HG02623 (cell line): ENCODE results near the gene WDR20.

Source experiments
- ATAC-seq: cut with Tn5 transposase; IDR thresholded peaks from one replicate; pipeline ENCODE4 v1.9.1; 2021; ENCODE audit warnings: moderate library complexity; ENCODE audit not compliant: unreplicated experiment

Gene WDR20

DNA sequence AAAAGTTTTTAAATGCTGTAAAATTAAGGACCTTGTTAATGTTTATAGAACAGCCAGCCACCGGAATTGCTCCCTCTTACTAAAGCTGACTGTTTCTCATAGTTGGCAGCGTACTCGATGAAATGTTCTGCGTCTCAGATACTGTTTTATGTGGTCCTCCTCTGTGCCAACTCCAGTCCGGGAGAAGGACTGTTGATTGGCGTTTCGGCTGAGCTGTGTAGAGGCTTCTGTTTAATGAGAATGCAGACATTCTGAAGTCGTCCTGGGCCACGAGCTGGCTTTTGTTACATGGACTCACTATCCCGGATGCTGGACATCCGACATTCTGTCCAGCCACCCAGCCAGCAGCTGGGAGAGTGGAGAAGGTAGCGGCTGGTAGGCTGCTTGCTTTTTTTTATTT, 75.4 kb downstream of the WDR20 start:
- ATAC-seq, result no peak

DNA sequence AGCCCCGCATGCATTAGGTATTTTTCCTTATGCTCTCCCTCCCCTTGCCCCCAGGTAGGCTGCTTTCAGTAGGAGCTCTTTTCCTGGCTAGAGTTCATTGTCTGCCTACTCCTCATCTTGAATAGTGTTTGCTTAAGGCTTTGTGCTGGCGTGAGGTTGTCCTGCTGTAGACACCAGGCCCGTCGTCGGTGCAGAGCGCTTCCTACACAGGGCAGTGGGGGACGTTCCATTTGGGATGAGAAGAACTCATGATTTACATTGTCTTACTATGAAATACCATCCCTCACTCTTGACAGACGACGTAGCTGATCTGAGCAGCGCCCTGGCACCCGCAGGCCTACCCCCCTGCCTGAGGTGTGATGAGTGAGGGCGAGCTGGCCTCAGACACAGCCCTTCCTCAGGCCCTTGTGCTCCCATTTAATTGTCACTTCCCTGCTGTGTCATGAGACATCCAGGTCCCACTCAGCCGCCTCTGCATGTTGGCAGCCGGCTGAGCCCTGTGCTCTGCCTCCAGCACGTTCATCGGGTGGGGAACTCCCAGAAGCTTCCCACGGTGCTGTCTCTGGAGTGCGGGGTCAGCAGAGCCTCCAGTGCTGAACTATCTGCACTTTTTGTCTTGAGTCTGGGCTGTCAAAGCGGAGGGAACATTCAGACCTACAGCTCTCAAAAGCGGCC, 76.0 kb downstream of the WDR20 start:
- no peak for ATAC-seq

DNA sequence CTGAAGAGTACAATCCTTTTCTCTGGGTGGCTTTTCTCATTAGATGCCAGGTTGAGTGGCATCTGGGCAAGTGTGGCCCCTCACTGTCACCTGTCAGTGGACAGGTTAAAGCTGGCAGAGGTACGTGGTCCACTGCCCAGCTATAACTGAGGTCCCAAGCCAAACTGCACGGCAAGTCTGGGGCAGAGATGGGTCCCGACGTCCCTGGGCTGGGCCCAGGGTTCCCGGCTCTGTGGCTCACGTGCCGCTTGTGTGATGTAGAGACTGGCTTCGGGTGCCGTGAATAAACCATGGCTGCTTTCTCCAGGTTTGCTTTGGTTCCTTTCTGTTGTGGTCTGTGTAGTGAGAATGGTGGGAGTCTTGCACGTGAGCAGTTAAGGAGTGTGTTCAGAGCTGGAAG, 77.7 kb downstream of the WDR20 start:
- no peak for ATAC-seq

DNA sequence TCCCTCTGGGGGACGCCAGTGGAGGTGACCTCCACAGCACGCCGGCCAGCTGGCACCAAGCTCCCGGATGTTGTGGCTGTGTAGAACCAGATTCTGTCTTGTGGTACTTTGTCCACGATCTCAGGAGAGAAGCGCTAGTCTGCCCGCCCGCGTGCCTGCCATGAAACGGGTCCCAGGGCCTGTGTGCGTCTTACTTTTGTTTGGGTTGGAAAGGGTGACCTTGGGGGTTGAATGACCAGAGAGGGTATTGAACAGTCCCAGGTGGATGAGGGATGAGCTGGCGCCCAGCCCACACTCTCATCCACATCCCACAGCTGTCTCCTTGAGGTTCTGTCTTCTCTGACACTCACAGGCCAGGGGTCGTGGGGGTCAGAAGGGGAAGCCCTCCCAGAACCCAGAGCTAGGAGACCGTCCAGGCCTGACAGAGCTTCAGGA, 78.3 kb downstream of the WDR20 start:
- ATAC-seq, result no peak

DNA sequence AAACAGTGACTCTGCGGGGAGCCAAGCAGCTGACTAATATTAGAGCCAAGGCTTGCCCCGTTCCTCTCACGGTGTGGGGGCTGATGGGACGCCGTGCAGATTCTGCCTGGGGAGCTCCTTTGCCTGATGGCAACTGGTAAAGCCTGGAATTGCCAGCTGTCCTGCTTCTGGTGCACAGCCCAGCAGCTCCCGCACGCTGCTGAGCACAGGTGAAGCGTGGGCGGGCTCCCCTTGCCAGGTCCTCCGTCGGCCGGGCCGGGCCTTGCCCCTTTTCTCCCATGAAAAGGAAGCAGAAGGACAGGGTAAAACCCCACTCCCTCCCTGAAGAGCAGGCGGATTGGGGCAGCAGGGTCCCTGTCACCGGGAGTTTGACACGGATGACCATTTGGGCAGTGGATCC, 79.0 kb downstream of the WDR20 start:
- no peak for ATAC-seq

DNA sequence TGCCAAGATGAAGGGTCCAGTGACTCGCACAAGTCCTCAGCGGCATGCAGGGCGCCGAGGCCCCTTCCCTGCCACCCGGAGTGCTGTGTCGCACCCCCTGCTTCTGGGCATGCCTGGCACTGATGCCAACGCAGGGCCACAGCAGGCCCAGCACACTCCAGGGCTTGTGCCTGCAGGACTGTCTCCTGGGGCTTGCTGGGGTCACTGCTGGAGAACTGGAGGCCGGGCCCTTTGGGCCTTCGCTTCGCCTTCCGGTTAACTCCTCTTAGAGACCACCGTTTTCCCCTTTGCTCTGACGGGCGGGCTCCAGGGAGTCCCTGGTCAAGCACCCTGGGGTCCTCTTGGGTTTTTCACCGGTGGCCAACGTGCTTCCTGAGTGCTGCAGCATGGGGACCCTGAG, 79.6 kb downstream of the WDR20 start:
- no peak for ATAC-seq

DNA sequence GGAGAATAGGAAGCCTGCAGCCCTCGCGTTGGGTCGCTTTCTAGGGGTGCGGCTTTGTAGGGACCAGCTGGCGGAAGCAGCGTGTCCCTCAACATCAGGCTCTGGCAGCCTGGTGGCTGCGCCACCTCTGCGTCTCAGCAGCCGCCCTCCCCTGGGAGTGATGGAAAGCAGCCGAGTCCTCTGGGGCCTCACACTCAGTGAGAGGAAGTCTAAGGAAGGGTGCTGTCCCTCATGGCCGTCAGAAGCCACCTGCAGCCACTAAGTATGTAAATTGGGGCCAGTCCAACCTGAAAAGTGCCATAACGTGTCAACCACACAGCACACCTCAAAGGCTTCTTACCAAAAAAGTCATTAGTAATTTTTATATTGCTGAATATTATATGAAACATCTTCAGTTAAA, 80.3 kb downstream of the WDR20 start:
- peak; percentile 79 for ATAC-seq

DNA sequence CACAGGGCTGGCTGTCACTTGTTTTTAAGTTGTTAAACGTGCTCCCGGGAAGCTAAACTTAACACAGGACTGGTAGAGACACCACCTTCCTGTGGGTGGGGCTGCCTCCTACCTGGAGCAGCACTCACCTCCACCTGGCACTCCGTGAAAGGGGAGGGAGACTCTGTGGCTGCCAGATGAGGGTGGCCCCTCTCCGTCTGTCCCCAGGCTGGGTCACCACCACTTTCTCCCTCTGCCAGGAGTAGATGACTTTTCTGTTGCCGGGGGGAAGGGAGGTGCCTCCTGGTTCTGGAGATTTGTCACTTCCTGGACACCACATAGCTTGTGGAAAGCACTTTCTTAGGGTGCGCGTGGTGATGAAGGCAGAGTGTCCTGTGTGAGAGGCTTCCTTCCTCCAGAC, 81.3 kb downstream of the WDR20 start:
- no peak for ATAC-seq

DNA sequence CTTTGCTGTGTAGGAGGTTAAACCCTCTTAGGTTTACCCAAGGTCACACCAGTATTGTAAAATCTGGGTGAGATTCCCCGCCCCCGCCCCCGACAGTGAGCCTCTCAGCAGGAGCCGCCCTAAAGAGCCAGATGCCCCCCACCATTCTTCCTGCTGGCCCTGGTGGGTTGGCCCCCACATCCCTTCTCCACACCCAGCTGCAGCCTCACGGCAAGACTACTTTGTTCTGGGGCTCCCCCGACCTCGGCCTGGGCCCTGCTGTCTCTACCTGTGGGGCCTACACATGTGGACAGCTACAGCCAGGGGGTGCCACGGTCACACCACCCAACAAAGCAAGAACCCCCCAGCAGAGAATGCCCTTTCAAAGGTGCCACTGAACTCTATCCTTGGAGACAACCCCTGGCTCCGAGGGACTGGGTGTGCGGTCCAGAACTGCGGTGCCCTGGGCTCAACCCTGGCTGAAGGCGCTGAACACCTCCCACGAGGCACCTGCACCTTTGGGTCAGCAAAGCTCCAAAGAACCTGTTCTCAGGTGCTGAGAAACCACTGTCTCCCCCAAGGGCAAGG, 82.4 kb downstream of the WDR20 start:
- no peak for ATAC-seq

DNA sequence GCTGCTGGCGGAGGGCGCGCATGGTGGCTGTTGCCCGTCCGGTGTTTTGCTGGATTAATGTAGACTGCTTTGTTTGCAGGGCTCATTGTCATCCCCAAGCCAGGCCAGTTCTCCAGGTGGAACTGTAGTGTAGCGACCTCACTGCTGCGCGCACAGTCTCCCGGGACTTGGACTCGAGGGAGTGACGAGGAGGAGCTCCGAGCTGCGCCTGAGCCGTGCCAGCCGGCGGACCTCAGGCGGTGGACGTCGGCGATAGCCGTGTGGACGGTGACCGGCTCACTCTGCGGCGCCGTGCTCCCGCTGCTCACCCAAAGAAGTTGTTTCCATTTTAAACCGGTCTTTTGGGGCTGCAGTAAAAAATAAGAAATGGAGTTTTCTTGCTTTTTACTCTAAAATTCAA, 83.1 kb downstream of the WDR20 start:
- no peak for ATAC-seq

DNA sequence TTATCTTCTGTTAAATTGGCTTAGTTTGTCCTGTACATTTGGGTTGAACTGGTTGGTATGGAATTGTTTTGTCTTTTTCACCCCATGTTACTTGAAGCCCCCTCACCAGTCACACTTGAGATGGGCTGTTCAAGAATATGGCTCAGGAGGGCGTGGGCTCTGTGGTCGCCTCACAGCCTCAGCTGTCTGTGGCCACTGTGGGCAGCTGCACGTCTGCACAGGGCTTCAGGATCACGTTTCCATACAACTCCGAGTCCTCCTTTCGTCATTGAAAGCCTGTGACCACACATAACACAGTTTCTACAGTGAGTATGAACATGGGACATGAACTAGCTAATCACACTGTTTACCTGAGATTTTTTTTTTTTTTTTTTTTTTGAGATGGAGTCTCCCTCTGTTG, 84.0 kb downstream of the WDR20 start:
- ATAC-seq, result no peak

DNA sequence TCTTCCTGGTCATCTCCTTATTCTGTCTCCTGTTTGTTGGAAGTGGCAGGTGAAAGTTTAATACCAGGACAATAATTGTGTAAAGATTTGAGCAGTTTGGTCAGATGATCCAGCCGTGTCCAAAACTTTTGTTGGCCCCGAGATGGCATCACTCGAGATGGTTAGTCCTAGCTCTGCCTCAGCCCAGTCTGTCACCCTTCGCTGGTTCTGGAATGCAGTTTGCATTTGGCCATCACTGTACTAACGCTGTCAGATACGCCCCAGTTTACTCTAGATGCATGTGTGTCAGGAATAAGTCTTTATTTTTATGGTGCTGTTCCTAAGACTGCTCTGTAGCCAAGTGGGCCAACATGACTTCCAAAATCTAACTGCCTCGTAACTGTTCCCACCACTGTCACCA, 85.7 kb downstream of the WDR20 start:
- no peak for ATAC-seq

DNA sequence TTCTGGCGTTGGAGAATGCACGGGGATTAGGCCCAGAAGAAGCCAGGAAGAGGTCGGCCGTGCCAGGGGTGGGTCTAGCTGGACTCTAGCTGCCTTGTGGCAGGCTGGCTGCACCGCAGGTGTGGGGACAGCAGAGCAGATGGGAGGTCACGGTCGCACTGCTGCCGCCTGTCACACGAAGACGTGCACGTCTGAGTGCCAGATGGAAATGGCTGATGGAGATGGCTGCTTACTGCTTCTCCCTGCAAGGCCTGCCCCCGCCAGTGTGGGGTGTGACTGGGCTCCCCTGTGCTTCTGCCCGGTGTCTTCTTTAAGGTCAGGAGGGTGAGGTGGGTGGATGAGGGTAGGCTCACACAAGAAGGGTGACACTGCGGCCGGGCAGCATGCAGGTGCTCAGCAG, 86.2 kb downstream of the WDR20 start:
- ATAC-seq, result no peak

DNA sequence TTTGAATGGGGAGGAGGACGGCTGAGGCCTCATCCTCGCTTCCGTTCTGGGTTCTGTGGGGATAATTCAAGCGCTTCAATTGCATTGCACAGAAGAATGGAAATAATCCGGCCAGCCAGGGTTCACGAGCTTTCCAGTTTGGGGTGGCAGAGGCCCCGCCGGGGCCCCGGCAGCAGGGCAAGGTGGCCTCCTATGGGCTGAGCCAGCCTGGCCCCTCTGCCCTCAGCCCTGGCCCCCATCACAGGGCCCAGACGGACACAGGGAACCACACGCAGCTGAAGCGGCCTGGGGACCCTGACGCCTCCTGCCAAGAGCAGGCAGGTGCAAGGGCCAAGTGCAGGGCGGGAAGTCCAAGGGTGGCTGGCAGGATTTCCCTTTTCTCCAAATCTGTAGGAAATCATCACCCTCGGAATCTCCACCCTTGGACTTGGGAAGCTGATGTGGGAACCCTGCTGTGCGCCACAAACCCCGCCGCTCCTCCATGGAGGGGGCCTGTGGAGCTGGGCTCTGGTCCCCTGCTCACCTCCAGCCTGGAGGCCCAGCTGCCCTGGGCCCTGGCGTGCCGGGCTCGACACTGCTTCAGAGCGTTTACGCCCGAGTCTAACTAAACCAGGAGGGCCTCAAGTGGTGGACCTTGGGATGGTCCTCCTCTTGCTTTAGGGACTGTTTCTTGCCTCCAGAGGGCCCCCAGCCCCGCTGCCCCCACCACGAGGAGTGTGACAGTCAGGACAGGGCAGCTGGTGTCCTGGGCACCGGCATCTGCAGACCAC, 86.8 kb downstream of the WDR20 start:
- no peak for ATAC-seq

DNA sequence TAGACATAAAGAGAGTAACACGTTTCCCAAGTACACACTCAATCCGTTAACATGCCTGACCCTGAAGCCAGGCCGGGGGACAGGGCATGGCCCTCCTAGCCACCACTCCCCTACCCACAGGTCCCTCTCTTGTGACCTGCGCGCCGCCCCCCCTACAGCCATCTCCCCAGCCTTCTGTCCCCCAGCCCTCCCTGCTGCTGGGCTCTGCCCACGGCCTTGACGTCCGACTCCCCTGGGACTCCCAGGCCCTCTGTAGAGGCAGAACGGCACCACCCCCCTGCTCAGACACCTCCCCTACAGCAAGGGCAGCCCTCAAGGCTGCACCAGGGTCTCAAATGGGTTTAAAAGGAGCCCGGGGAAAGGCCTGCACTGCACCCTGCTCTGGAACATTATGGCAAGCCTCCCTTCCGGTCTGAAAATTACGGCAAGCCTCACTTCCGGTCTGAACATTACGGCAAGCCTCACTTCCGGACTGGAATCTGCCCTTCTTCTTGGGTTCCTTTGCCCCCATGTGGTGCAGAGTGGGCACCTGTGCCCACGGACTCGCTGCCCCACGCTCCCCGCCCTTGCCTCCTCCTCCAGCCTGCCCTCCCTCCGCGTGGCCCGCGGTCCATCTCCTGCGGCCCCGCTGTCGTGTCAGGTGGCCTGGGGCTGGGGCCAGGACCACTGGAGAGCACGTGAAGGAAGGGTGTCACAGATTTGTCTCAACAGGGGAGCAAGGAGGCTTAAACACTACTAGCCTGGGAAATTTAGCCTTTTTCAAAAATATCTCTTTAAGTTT, 87.7 kb downstream of the WDR20 start:
- no peak for ATAC-seq

DNA sequence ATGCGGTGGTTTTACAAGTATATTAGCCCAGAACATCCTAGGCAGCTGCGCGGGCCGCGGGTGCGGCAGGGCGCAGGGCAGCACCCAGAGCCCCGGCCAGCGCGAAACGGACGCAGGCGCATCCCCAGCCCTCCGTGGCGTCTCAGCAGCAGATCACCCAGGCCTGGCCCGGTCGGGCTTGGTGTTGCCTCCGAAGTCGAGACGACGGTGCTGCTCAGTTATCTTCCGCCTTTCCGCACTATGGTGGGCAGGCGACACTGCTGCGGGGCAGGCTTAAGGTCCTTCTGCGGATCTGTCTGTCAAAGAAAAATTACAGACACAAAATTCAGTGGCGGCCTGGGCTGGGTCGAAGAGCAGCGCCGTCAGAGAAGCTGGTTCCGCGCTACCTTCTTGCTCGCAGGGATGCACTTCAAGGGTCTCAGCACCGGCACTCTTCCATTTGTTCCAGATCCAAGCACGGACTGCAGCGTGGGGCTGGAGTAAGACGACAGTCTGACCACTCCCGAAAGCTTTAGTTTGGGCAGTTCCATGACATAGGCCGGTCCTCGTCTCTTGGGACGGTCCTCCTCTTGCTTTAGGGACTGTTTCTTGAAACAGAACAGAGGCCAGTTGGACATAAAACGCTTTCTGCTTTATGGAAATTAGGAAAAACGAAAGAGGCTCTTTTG, 89.5 kb downstream of the WDR20 start:
- ATAC-seq, result no peak

DNA sequence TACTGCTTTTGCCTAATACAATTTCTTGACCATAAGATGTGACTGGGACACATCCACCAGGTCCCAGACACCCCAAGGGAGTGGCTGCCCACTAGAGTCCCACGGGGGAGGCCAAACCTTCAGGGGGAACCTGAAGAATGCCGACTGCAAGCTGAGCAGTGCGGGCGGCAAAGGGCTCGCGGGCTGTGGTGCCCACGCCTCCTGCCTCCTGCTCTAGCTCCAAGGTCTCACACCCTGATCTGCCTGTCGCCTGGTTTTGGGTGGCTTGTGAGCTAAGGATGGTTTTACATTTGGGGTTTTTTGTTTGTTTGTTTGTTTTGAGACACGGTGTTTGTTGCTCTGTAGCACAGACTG, 90.0 kb downstream of the WDR20 start:
- ATAC-seq, result no peak

DNA sequence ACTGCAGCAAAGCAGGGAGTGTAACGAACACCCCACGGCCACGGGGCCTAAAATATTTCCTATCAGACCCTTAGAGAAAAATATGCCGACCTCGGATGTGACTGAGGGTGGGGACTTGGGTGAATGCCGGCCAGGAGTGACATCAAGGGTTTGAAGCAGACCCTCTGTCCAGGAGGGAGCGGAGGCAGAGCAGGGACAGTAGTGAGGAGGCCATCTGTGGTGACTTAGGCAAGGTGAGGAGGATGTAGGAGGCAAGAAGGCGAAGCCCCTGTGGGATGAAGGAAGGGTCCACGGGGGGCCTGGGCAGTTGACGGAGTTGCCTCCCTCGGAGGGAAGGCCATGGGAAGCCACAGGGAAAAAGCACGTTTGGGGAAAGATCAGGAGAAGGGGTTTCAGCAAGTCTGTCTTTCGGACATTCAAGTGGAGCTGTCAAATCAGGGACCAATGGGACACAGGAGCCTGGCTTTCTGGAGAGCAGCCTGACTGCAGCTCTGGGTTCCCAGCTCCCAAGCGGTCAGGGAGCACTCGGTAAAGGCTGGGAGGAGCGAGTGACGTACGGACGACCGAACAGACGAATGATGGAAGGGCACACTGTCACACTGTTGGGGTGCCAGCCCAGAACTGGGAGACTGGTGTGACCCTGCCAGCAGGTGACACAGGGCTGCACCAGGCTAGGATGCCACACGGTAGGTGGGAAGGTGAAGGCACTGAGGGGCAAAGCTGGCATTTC, 90.9 kb downstream of the WDR20 start:
- no peak for ATAC-seq

DNA sequence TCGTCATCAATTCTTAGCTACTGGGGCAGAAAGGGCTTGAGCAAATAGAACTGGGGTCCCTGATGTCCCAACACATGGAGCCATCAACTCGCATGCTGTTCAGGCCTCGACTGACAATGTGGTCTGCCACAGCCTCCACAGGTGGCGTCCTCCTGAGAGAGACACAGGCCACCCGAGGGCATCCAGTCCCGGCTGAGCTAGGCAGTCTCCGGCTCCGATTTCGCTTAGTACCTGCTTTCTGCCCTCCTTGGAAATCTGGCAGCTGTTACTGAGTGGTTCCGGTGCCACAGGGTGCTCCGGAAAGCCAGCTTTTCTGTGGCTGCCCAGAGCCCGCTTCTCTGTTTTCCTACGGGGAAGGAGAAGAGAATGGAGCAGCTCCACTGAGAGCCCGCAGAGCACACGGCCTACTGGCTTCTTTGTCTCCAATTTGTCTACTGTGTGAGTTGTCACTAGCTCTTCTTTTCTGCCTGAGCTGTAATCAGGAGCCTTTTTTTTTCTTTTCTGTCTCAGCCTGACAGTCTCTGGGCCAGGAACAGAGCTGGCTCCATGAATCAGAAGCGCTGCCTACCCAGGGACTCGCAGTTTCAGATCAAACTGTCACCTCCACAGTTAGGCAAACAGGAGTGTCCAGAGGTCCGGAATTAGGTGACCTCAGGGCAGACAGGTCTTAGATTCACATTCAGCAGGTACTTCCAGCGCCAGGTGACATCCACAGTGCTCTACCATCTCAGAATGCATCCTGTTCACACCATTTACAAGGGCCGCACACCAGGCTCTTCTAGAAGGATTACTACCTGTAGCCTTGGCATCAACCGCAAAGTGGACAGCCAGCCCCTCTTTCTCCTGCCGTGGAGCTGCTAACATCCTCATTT, 92.0 kb downstream of the WDR20 start:
- no peak for ATAC-seq

DNA sequence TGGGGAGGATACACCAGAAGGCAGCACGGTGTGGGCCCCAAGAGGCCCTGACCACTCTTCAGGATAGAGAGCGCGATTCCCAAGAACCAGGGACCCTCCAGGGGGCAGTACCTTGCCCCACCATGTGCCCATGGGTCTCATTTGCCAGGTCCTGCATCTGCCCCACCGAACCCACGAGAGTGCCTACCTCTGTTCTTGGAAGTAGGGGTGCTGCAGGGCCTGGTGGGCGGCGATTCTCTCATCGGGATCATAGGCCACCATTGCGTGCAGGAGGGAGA, 92.6 kb downstream of the WDR20 start:
- ATAC-seq, result no peak
